Subcutaneous abdominal adipose tissue (tissue), 5 donors: Measurements from ENCODE around the gene CHAC1.
A peak's percentile ranks its signal among the peaks of the same experiment; 100 is the strongest.
"Not testable (repeated sequence)": the region's sequence is repeated elsewhere in the genome, so short reads cannot be mapped to it uniquely, and the experiment has no call there.

ENCODE experiments used
- H3K27ac ChIP-seq: one replicate; pipeline ENCODE4 v1.7.0; 2013; ENCODE audit warnings: low read depth, mild to moderate bottlenecking, inconsistent platforms, low read length, moderate library complexity
- H3K27me3 ChIP-seq, 5 donors: one replicate each; pipeline ENCODE4 v1.7.0; 2013; ENCODE audit warnings: low read length in 5 of 5, inconsistent platforms in 1 of 5; ENCODE audit not compliant: control insufficient read depth in 5 of 5, insufficient read depth in 4 of 5
- H3K36me3 ChIP-seq, 5 donors: one replicate each; pipeline ENCODE4 v1.7.0; 2013; ENCODE audit warnings: low read length in 5 of 5; ENCODE audit not compliant: control insufficient read depth in 5 of 5, insufficient read depth in 5 of 5
- H3K4me1 ChIP-seq, 5 donors: one replicate each; pipeline ENCODE4 v1.7.0; 2013; ENCODE audit warnings: low read length in 5 of 5, mild to moderate bottlenecking in 3 of 5, moderate library complexity in 1 of 5; ENCODE audit not compliant: control insufficient read depth in 5 of 5, insufficient read depth in 5 of 5
- H3K4me3 ChIP-seq, 5 donors: one replicate each; pipeline ENCODE4 v1.7.0; 2013; ENCODE audit warnings: low read length in 5 of 5, low read depth in 1 of 5
- H3K9ac ChIP-seq, 5 donors: one replicate each; pipeline ENCODE4 v1.7.0; 2013; ENCODE audit warnings: low read length in 5 of 5, mild to moderate bottlenecking in 4 of 5, moderate library complexity in 3 of 5
- H3K9me3 ChIP-seq, 5 donors: one replicate each; pipeline ENCODE4 v1.7.0; 2013; ENCODE audit warnings: low read length in 5 of 5; ENCODE audit not compliant: control insufficient read depth in 5 of 5
- donor health status: healthy.
- donor health status: healthy.
- donor health status: healthy.
- donor health status: healthy.
- donor health status: healthy.

The CHAC1 gene

DNA sequence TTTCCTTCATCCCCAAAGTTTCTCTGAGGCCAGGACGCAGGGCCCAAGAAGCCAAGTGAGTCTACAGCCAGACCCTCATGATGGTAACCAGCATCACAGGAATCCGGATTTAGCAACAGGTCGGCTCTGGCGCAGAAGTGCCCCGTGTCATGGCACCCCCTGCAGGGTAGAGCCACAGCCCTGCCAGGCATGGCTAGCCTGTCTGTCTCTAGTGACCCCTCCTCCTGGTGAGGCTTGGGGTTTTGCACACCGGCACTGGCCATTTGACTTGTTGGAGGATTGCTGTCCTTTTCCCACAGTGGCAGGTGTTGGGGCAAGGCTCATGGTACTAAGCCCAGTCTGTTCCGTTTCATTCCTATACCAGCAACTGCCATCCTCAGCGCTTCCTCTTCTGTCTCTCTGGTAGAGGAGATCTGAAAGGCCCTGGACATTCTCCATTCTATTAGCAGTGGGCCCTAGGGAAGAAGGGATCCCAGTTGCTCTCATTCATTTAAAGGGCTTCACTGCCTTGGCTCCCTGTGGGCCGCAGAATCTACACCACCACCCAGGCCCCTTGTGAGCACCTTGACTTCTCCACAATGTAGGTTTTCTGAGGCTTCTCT lies 9.4 kb upstream of the CHAC1 start:
- H3K27me3 ChIP-seq: peaks cover 0 to 9% (median 0%) of the 10 kb centered on the region in 5 donors
- no peak overlapping the region for H3K9ac ChIP-seq
- peaks cover 11 to 38% (median 27%) of the 10 kb centered on the region in 5 donors for H3K4me1 ChIP-seq
- no peaks in the 10 kb centered on the region for H3K9me3 ChIP-seq
- H3K4me3 ChIP-seq: no peak overlapping the region
- H3K36me3 ChIP-seq: no peaks in the 10 kb centered on the region
- no peak overlapping the region for H3K27ac ChIP-seq

- Histone ChIP-seq H3K9me3 (no peaks in the 10 kb centered on the region), H3K9ac (no peak overlapping the region), H3K27me3 (peaks cover 0 to 9% (median 0%) of the 10 kb centered on the region in 5 donors), H3K27ac (no peak overlapping the region), H3K4me1 (peaks cover 11 to 41% (median 34%) of the 10 kb centered on the region in 5 donors), H3K36me3 (no peaks in the 10 kb centered on the region), H3K4me3 (no peak overlapping the region)
Observed at GRCh38 chr15:40944510-40945296, 8.6 kb upstream of the CHAC1 start.

- Histone ChIP-seq H3K9me3 (no peaks in the 10 kb centered on the region), H3K36me3 (no peaks in the 10 kb centered on the region), H3K4me1 (peaks cover 0 to 33% (median 27%) of the 10 kb centered on the region in 5 donors), H3K27me3 (peaks cover 0 to under 1% (median 0%) of the 10 kb centered on the region in 5 donors), H3K9ac (no peak overlapping the region), H3K27ac (no peak overlapping the region), H3K4me3 (no peak overlapping the region)
Observed at GRCh38 chr15:40948706-40949473, 4.4 kb upstream of the CHAC1 start.

GRCh38 chr15:40949756-40950207 lies 3.5 kb upstream of the CHAC1 start:
- no peaks in the 10 kb centered on the region for H3K27me3 ChIP-seq
- H3K36me3 ChIP-seq: no peaks in the 10 kb centered on the region
- no peak overlapping the region for H3K9ac ChIP-seq
- no peaks in the 10 kb centered on the region for H3K9me3 ChIP-seq
- H3K4me1 ChIP-seq: peaks cover 0 to 38% (median 27%) of the 10 kb centered on the region in 5 donors
- no peak overlapping the region for H3K27ac ChIP-seq
- H3K4me3 ChIP-seq: no peak overlapping the region

- H3K36me3 ChIP-seq: no peaks in the 10 kb centered on the region
- no peaks in the 10 kb centered on the region for H3K9me3 ChIP-seq
- no peak overlapping the region for H3K27ac ChIP-seq
- peaks cover 0 to 54% (median 29%) of the 10 kb centered on the region in 5 donors for H3K4me1 ChIP-seq
- no peaks in the 10 kb centered on the region for H3K27me3 ChIP-seq
- no peak overlapping the region for H3K4me3 ChIP-seq
- H3K9ac ChIP-seq: no peak overlapping the region
Observed at GRCh38 chr15:40951764-40952163, 1.5 kb upstream of the CHAC1 start.

DNA sequence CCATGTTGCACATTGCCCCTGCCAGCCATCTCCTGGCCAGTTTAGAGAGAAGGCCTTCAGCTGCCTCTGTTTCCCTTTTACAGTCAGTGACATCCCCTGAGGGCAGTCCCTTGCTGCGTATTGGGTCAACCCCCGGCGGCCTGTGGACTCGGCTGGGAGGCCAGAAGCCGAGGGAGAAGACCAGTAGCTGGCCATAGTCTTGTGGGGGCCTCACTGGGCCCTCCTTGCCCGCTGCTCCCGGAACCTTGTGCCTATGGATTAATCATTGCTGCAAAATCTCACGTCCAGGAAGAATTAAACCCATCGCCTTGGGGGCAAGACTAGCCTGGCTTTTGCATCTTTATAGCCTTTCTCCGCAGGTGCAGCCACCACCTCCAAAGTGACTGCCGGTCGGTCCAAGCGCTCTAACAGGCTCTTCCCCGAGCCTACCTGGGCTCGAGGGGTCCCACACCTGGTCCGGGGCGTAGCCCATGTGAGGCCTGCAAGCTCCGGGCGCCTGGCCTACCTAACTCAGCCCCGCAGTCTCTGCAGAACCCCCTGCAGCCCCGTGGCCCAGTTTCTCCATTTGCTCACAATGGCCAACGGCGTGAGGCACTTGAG lies 870 bp upstream of the CHAC1 start:
- H3K36me3 ChIP-seq: no peaks in the 10 kb centered on the region
- no peaks in the 10 kb centered on the region for H3K9me3 ChIP-seq
- H3K4me3 ChIP-seq: peak overlapping the region; percentile 63 to 78 (median 74)
- peak overlapping the region in 3 of 5 donors; percentile 45 to 71 (median 71) for H3K9ac ChIP-seq
- H3K4me1 ChIP-seq: peaks cover 0 to 61% (median 34%) of the 10 kb centered on the region in 5 donors
- H3K27ac ChIP-seq: peak overlapping the region; percentile 69
- H3K27me3 ChIP-seq: no peaks in the 10 kb centered on the region

DNA sequence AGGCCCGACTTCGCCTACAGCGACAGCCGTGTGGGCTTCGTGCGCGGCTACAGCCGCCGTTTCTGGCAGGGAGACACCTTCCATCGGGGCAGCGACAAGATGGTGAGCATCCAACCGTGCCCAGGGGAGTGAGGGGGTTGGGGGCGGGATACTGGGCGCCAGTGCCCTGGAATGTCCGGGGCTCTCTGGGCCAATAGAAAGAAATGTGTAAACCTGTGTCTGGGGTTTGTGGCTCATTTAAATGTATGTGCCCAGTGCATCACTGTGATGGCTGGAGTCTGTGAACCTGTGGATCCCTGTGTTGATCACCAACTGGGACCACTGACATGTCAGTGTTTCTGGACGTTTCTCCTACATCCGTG lies 423 bp downstream of the CHAC1 start:
- Histone ChIP-seq H3K4me3 (peak overlapping the region; percentile 59 to 78 (median 74)), H3K36me3 (no peaks in the 10 kb centered on the region), H3K27ac (no peak overlapping the region), H3K9me3 (no peaks in the 10 kb centered on the region), H3K27me3 (no peaks in the 10 kb centered on the region), H3K4me1 (peaks cover 0 to 69% (median 35%) of the 10 kb centered on the region in 5 donors), H3K9ac (peak overlapping the region in 2 of 5 donors; percentile 37 to 71)

DNA sequence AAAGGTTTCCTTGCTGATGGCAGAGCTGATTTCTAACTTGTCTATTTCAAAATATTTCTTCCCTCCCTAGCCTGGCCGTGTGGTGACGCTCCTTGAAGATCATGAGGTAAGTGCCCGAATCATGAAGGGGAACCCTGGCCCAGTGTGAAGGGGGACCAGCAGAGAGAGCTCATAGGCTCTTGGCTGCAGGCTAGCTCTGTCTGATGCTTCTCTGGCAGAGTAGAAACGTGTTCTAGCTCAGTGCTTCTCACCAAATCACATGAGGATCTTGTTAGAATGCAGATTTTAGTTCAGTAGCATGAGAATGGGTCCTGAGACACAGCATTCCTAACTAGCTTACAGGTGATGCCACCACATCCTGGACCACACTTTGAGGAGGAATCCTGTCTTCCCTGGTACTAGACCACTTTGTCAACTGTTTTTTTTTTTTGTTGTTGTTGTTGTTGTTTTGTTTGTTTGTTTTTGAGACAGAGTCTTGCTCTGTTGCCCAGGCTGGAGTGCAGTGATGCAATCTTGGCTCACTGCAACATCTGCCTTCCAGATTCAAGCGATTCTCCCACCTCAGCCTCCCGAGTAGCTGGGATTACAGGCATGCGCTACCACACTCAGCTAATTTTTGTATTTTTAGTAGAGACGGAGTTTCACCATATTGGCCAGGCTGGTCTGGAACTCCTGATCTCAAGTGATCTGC lies 1.0 kb downstream of the CHAC1 start:
- not testable (repeated sequence) for H3K9me3 ChIP-seq, H3K9ac ChIP-seq, H3K27ac ChIP-seq, H3K27me3 ChIP-seq, H3K36me3 ChIP-seq
- H3K4me3 ChIP-seq: peak overlapping the region in 2 of 5 donors; percentile 59 to 78
- H3K4me1 ChIP-seq: peaks cover 0 to 66% (median 32%) of the 10 kb centered on the region in 5 donors

DNA sequence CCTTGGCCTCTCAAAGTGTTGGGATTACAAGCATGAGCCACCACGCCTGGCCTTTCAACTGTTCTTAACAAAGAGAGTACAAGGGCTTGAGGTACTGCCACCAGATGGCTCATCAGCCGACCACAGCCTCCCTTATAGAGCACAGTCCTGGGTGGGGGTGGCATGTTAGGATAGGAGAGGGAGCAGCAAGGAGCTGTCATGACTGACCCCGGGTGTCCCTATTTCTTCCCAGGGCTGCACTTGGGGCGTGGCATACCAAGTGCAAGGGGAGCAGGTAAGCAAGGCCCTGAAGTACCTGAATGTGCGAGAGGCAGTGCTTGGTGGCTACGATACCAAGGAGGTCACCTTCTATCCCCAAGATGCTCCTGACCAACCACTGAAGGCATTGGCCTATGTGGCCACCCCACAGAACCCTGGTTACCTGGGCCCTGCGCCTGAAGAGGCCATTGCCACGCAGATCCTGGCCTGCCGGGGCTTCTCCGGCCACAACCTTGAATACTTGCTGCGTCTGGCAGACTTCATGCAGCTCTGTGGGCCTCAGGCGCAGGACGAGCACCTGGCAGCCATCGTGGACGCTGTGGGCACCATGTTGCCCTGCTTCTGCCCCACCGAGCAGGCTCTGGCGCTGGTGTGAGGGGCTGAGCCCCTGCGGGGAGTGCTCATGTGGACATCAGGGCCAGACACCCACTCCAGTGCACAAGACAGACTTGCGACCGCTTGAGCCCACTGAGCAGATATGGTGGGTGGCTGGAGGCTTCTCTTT lies 2.1 kb downstream of the CHAC1 start:
- Histone ChIP-seq H3K27ac (no peak overlapping the region), H3K4me3 (no peak overlapping the region), H3K4me1 (peaks cover 0 to 57% (median 25%) of the 10 kb centered on the region in 5 donors), H3K27me3 (no peaks in the 10 kb centered on the region), H3K9ac (no peak overlapping the region), H3K9me3 (no peaks in the 10 kb centered on the region), H3K36me3 (no peaks in the 10 kb centered on the region)
